DMS 273 (cell line): ENCODE data around the gene VPS13D.
"Not testable (repeated sequence)": the region's sequence is repeated elsewhere in the genome, so short reads cannot be mapped to it uniquely, and the experiment has no call there.

ENCODE experiments used
- DNase-seq: peaks from one replicate; lab custom pipeline; 2025; ENCODE audit not compliant: unreplicated experiment; lab: John Stamatoyannopoulos, UW

The VPS13D gene

GRCh38 chr1:12196641-12197482 lies 33.0 kb upstream of the VPS13D start:
- peak; percentile 36 for DNase-seq

DNA sequence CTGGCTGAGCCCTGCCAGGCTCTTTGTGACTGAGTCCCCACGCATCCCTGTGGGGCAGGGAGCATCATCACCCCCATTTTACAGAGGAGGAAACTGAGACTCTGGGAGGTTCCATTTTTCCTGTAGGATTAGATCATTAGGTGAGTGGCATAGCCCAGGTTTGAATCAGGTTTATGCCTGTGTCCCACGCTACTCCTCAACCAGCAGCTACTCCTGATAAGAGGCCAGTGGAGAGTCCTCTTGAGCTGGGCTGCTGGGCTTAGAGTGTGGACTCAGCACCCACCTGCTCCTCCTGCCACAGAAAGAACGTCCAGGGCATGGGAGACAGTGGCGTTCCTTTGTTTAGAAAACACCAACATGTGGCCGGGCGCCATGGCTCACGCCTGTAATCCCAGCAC lies 32.3 kb upstream of the VPS13D start:
- no peak for DNase-seq

- DNase-seq, result no peak
These were observed 29.6 kb upstream of the VPS13D start for GRCh38 chr1:12200208-12200607.

- no peak for DNase-seq
These were observed 28.3 kb upstream of the VPS13D start for GRCh38 chr1:12201352-12202189.

DNA sequence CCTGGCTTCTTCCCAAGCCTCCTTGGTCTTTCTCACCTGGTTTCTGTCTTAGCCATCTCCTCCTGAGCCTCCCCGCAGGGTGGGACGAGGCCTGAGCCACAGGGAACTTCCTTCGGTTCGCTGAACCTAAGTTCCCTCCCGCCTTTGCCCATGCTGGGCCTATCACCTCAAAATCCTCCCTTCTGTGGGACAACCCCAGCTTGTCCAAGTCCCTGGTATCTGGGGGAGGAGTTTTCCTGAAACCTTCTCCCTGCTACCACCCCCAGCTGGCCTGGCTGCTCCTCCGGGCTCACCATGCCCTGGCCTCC lies 27.7 kb upstream of the VPS13D start:
- DNase-seq, result no peak

DNA sequence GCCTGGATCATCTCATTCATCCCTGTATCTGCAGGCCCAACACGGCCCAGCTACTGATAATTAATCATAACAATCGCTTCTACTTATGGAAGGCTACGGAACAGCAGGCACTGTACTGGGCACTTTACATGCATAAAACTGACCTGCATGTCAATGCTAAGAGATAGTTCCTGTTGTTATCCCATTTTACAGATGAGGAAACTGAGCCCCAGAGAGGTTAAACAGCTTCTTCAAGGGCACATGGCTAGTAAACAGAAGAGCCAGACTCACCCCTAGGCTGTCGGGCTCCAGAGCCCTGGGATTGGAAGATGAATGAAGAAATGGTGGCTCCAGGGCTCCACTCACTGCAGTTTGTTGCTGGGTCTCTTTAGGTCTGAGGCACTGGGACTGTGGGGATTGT lies 27.3 kb upstream of the VPS13D start:
- DNase-seq, result no peak

GRCh38 chr1:12203216-12204007 lies 26.4 kb upstream of the VPS13D start:
- no peak for DNase-seq

DNA sequence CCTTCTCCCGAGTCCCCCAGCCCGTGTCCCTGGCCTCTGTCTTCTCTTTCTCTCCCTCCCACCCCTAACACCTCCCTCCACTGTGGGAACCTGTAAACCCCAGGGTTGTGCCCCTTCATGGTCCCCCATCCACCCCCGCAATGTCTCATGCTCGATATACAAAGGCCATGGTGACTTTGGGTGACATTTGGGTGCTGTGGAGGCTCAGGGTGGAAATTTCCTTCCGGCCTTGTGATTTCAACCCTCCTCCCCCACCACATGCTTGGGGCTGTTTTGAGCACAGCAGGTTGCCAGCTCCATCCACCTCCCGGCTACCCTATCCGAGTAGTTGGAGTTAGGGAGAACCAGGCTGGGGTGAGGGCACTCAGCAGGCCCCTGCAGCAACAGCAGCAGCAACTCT lies 25.7 kb upstream of the VPS13D start:
- no peak for DNase-seq

GRCh38 chr1:12204754-12205658 lies 24.8 kb upstream of the VPS13D start:
- DNase-seq, result no peak

GRCh38 chr1:12206238-12206637 lies 23.6 kb upstream of the VPS13D start:
- no peak for DNase-seq

DNA sequence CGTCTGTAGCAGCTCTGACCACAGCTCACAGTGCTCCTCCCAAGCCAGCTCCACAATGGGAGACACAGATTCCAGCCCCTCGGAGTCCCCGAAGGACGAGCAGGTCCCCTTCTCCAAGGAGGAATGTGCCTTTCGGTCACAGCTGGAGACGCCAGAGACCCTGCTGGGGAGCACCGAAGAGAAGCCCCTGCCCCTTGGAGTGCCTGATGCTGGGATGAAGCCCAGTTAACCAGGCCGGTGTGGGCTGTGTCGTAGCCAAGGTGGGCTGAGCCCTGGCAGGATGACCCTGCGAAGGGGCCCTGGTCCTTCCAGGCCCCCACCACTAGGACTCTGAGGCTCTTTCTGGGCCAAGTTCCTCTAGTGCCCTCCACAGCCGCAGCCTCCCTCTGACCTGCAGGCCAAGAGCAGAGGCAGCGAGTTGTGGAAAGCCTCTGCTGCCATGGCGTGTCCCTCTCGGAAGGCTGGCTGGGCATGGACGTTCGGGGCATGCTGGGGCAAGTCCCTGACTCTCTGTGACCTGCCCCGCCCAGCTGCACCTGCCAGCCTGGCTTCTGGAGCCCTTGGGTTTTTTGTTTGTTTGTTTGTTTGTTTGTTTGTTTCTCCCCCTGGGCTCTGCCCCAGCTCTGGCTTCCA lies 22.9 kb upstream of the VPS13D start:
- no peak for DNase-seq

DNA sequence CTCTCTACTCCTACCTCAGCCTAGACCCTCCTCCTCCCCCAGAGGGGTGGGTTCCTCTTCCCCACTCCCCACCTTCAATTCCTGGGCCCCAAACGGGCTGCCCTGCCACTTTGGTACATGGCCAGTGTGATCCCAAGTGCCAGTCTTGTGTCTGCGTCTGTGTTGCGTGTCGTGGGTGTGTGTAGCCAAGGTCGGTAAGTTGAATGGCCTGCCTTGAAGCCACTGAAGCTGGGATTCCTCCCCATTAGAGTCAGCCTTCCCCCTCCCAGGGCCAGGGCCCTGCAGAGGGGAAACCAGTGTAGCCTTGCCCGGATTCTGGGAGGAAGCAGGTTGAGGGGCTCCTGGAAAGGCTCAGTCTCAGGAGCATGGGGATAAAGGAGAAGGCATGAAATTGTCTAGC lies 21.6 kb upstream of the VPS13D start:
- no peak for DNase-seq

GRCh38 chr1:12208764-12209494 lies 20.9 kb upstream of the VPS13D start:
- peak; percentile 88 for DNase-seq

GRCh38 chr1:12209495-12209832 lies 20.4 kb upstream of the VPS13D start:
- no peak for DNase-seq

GRCh38 chr1:12215118-12215961 lies 14.5 kb upstream of the VPS13D start:
- no peak for DNase-seq

GRCh38 chr1:12219800-12220199 lies 10.0 kb upstream of the VPS13D start:
- no peak for DNase-seq

DNA sequence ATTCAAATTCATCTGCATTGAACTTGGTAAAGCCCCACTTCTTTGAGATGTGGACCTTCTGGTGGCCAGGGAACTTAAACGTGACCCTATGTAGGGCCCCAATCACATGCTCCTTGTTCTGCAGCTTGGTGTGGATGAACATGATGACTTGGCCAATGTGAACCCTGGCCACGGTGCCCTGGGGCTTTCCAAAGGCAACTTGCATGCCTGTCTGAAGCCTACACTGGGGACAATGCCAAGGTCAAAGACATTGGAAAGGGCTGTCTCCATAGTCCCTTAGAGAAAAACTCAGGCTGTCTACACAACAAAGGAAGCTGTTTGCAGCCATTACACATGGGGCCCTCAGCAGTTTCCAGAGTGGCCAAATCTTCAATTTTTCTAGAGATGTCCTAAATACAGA lies 8.9 kb upstream of the VPS13D start:
- no peak for DNase-seq

DNA sequence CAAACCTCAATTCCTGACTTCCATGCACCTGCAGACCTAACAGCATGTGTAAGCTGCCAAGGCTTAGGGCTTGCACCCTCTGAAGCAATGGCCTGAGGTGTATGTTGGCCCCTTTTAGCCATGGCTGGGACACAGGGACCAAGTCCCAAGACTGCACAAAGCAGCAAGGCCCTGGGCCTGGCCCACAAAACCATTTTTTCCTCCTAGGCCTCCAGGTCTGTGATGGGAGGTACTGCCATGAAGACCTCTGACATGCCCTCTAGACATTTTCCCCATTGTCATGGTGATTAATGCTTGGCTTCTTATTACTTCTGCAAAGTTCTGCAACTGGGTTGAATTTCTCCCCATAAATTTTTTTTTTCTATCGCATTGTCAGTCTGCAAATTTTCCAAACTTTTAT lies 7.1 kb upstream of the VPS13D start:
- DNase-seq, result not testable (repeated sequence)

DNA sequence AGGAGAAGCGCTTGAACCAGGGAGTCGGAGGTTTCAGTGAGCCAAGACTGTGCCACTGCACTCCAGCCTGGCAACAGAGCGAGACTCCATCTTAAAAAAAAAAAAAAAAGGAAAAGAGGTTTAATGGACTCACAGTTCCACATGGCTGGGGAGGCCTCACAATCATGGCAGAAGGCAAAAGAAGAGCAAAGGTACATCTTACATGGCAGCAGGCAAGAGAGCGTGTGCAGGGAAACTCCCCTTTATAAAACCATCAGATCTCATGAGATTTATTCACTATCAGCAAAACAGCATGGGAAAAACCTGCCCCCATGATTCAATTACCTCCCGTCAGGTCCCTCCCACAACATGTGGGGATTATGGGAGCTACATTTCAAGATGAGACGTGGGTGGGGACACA lies 5.7 kb upstream of the VPS13D start:
- DNase-seq, result not testable (repeated sequence)
